Measurements from ENCODE around the gene C11orf54. TPM values are rescaled to one million over a fixed set of nuclear protein-coding genes. Genes with fewer than 3 reads are reported as not detected.
A peak's percentile ranks its signal among the peaks of the same experiment; 100 is the strongest.

Gene C11orf54
- total RNA-seq, 1 experiment from 2014 or later, result 18.0 TPM

DNA sequence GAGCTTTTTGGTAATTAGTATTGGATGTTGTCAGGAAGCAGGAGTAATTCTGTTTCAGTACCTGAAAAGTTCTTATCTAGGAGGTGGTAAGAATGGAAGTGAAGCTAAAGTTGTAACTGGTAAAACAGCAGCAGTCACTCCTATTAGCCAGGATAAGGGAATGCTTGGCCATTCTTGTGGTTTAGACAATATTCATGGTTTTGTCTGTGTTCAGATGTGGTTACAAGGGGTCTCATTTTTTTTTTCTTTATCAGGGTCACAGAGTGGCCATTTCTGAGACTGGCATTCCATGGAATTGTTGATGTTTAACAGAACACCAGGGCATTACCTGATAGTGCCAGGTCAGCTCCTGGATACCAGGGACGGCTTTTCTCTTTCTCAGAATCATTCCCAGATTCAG is 24.0 kb upstream of the C11orf54 start:
- Histone ChIP-seq H4K20me1 (ENCODE audit: control insufficient read depth, insufficient read depth, insufficient read length) (no peaks in the 10 kb centered on the region), H2BK12ac (ENCODE audit: insufficient read length, low read depth, low read length) (no peak overlapping the region), H4K5ac (ENCODE audit: insufficient read length, low read depth, low read length) (no peak overlapping the region), H4K91ac (ENCODE audit: insufficient read length, low read depth, low read length) (no peak overlapping the region), H3K18ac (ENCODE audit: insufficient read length, low read depth, low read length) (no peak overlapping the region), H3K23ac (ENCODE audit: insufficient read length, low read depth, low read length) (no peak overlapping the region), H2BK120ac (ENCODE audit: low read depth, low read length, poor library complexity, severe bottlenecking) (no peak overlapping the region), H3K27me3 (ENCODE audit: insufficient read depth, low read length) (no peaks in the 10 kb centered on the region), H3K79me2 (ENCODE audit: insufficient read depth, low read length) (no peaks in the 10 kb centered on the region), H3K4me1 (ENCODE audit: insufficient read depth, low read length) (no peaks in the 10 kb centered on the region), H3K79me1 (ENCODE audit: insufficient read depth, low read depth, low read length, poor library complexity, severe bottlenecking) (no peaks in the 10 kb centered on the region), H4K8ac (replicated peaks; ENCODE audit: insufficient read length, low read depth, low read length) (no peak overlapping the region), H3K27ac (ENCODE audit: insufficient read length, low read depth, low read length) (no peak overlapping the region), H3K9me3 (ENCODE audit: control insufficient read depth, low read depth, low read length) (no peaks in the 10 kb centered on the region), H3K4me2 (ENCODE audit: insufficient read depth, insufficient read length, low read length) (no peak overlapping the region), H2AFZ (ENCODE audit: low read length) (no peak overlapping the region), H2AK5ac (ENCODE audit: insufficient read length, low read length) (no peak overlapping the region), H3K14ac (ENCODE audit: insufficient read depth, low read length) (no peak overlapping the region), H2BK15ac (ENCODE audit: low read depth, low read length) (no peak overlapping the region), H3K56ac (ENCODE audit: insufficient read length, low read depth, low read length) (no peak overlapping the region), H3K9ac (ENCODE audit: extremely low read depth, insufficient read length, low read length) (no peak overlapping the region), H2BK5ac (ENCODE audit: insufficient read length, low read length) (no peak overlapping the region), H3T11ph (ENCODE audit: low read length) (no peak overlapping the region), H3K4ac (ENCODE audit: low read depth, low read length) (no peak overlapping the region), H3K23me2 (ENCODE audit: insufficient read length, low read depth, low read length, poor library complexity, severe bottlenecking) (no peaks in the 10 kb centered on the region), H2BK20ac (ENCODE audit: low read depth, low read length, poor library complexity, severe bottlenecking) (no peak overlapping the region)
- no peak for DNase-seq
- WGBS (ENCODE audit: extremely low coverage, insufficient read length, low lambda C conversion rate), result no CpG with 5 or more reads among the region's 1 CpG
- Mint-ChIP-seq H3K27ac (peak overlapping the region in 2 of 3 experiments; percentile 27 to 48; a peak in 2 of 7 replicates), H3K36me3 (ENCODE audit: insufficient read depth in 1 of 3, low read depth in 3 of 3) (peaks cover 30 to 62% (median 57%) of the 10 kb centered on the region in 3 experiments), H3K27me3 (ENCODE audit: low read depth) (no peaks in the 10 kb centered on the region), H3K4me1 (peaks cover 16 to 20% of the 10 kb centered on the region in 2 experiments), H3K9me3 (no peaks in the 10 kb centered on the region), H3K4me3 (no peak overlapping the region)
- TF ChIP-seq, protein P1, sequence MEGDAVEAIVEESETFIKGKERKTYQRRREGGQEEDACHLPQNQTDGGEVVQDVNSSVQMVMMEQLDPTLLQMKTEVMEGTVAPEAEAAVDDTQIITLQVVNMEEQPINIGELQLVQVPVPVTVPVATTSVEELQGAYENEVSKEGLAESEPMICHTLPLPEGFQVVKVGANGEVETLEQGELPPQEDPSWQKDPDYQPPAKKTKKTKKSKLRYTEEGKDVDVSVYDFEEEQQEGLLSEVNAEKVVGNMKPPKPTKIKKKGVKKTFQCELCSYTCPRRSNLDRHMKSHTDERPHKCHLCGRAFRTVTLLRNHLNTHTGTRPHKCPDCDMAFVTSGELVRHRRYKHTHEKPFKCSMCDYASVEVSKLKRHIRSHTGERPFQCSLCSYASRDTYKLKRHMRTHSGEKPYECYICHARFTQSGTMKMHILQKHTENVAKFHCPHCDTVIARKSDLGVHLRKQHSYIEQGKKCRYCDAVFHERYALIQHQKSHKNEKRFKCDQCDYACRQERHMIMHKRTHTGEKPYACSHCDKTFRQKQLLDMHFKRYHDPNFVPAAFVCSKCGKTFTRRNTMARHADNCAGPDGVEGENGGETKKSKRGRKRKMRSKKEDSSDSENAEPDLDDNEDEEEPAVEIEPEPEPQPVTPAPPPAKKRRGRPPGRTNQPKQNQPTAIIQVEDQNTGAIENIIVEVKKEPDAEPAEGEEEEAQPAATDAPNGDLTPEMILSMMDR (conservative IDR thresholded peaks at IDR 0.05), result no peak
